HG02763 (cell line): ENCODE data around the gene GALNT10.

Experiments
- ATAC-seq: cut with Tn5 transposase; IDR thresholded peaks from one replicate; pipeline ENCODE4 v1.9.1; 2021; ENCODE audit warnings: mild to moderate bottlenecking, moderate library complexity; ENCODE audit not compliant: unreplicated experiment

Gene GALNT10

GRCh38 chr5:154202379-154203260 lies 12.1 kb downstream of the GALNT10 start:
- peak; percentile 86 for ATAC-seq

DNA sequence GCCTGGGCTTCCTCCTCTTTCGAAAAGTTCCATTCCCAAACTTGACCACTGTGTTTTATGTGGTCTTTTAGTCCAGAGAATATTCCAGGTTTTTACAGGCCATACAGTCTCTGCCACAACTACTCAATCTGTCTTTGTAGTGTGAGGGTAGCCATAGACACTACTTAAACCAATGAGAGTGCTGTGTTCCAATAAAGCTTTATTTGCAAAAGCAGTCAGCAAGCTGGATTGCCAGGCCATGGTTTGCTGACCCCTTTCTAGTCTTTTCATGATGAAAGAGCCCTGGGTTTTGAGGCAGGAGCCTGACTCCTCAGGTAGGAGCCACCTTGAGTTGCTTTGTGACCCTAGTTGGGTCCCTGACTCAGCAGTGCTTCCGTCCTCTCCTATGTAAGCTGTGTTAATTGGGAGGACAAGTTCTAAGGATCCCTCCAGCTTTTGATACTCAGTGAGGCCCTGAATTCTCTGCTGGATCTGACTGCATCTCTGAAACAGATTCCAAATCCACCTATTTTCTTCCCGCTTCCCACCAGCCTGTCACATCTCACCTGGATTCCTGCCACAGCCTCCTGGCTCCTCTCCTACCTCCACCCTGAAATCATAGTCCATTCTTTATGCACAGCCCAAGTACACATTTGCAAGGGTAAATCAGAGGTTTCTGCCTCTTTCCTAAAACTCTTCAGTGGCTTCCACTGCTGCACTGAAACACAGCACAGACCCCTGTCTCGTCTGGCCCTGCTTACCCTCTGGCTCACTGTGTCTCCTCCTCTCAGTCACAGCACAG lies 13.5 kb downstream of the GALNT10 start:
- ATAC-seq, result no peak

GRCh38 chr5:154205441-154206117 lies 15.0 kb downstream of the GALNT10 start:
- ATAC-seq, result no peak

- no peak for ATAC-seq
Measured at GRCh38 chr5:154206311-154206710, 15.8 kb downstream of the GALNT10 start.

DNA sequence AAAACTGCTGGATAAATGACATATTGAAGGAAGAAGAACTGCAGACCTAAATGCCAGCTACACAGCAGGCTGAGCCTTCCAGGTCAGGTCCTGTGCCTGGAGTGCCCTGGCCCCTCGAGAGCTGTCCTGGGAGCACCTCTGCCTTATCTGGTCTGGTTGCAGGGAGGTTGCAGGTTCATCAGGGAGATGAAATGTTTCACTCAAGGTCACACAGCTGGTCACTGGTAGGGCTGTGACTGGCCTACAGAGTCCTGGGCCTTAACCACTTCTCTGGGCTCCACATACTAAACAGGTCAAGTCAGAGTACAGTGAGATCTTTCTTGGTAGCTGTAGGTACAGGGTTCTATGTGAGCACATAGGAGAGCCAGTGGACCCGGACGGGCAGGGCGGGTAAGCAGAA lies 16.7 kb downstream of the GALNT10 start:
- ATAC-seq, result no peak

GRCh38 chr5:154209591-154210081 lies 19.1 kb downstream of the GALNT10 start:
- no peak for ATAC-seq

- no peak for ATAC-seq
Measured at GRCh38 chr5:154210163-154210562, 19.6 kb downstream of the GALNT10 start.

GRCh38 chr5:154211641-154212390 lies 21.3 kb downstream of the GALNT10 start:
- no peak for ATAC-seq

DNA sequence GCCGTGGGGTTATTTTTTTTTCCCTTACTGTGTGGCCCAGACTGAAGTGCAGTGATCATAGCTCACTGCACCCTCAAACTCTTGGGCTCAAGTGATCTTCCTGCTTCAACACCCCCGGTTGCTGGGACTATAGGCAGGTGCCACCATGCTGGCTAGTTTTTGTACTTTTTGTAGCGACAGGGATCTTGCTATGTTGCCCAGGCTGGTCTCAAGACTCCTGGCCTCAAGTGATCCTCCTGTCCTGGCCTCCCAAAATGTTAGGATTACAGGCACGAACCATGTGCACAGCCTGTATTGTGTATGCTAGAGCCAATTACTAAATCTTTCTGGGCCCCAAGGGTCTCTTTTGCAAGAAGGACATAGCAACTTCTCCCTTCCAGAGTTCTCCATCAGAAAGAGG lies 23.1 kb downstream of the GALNT10 start:
- ATAC-seq, result no peak

DNA sequence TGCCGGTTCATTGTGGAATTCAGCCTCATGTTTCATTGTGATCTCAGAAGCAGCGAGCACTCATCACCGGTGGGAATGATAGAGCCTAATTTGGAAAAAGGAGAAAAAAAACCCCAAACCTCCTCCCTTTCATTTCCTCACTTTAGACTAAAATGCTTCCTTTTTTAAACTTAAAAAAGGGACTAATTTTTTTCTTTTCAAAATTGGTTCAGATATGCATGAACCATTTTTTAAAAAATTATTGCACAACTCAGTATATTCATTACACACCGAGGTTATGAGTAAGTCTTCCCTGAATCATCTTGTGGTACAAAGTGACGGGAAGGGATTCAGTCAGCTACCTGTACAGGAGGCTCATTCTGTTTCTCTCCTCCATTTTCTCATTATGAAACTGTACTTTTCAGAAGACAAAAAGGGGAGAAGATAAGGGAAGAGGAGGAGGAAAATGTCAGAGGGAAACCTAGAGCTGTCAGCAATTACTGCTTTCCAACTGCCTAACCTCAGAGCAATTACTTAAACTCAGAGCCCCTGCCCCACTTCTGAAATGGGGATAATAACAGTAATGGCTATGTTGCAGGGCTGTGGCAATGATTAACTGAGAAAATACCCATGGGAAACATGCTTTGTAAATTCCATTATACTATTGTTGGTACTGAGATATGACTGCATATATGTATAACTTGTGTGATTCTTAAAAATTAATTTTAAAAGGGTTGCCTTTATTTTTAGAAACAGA lies 24.0 kb downstream of the GALNT10 start:
- peak; percentile 66 for ATAC-seq

DNA sequence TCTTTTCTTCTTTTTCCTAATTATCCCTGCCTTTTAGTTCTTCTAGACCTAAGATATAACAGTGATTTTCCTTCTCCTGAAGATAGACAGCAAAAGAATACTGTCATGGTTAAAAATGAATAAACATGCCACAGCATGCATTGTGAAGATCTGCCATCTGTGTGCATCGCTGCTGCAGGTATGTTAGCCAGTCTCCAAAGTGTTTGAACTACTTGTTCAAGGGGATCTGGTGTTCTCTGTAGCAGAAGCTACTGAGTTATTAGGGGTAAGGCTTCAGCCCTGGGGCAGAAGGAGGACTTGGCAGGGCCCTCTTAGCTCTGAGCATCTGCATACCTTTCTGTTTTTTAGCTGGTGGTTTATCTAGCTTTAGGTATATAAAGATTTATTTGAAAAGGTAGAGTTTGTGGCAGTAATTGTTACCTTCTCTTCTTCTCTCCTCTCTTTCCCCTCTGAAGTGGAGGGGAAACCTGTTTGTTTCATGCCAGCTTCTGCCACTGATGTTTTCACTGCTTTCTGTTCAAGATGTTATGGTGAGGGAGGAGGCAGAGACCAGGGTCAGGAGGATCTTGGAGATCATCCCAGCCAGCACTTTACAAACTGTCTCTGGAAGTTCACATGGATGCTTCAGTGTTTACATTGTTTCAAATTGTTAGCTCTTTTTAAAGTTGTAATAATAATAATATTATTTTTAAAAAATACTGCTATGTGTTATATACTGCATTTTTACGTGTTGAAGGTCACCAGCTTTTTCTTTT lies 25.2 kb downstream of the GALNT10 start:
- no peak for ATAC-seq

DNA sequence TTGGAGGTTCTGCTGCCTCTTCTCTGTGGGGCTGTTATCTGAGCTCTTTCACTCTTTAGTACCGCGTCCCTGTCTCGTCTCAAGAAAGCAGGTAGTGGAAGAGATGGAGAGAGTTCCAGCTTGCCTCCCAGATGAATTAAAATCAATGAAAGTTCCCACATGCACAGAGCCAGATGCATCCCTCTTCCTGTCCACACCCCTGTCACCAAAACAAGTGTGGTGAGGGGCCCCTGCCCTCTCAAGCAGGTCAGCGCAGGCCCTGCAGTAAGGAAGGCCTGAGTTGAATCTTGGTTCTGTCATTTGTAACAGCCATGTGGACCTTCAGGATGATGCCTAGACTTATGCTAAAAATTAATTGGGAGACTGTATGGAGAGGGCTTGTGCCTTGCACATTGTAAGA lies 26.9 kb downstream of the GALNT10 start:
- no peak for ATAC-seq

DNA sequence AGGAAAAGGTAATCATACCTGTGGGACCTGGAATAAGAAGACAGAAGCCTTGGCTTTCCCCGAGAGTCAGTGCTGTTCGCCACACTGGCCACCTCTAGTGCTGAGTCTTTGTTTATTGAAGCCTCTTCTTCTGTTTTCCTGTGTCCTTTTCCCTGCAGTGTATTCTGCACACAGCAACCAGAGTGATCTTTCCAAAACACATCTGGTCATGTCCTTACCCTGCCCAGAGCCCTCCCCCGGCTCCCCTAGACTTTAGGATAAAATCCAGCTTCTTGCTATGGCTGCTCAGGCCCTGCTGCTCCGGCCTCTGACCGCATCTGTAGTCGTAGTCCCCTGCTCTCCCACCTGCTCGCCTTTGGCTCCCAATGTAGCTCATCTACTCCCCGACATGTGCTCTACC lies 28.3 kb downstream of the GALNT10 start:
- ATAC-seq, result no peak

GRCh38 chr5:154220625-154221024 lies 30.1 kb downstream of the GALNT10 start:
- no peak for ATAC-seq

DNA sequence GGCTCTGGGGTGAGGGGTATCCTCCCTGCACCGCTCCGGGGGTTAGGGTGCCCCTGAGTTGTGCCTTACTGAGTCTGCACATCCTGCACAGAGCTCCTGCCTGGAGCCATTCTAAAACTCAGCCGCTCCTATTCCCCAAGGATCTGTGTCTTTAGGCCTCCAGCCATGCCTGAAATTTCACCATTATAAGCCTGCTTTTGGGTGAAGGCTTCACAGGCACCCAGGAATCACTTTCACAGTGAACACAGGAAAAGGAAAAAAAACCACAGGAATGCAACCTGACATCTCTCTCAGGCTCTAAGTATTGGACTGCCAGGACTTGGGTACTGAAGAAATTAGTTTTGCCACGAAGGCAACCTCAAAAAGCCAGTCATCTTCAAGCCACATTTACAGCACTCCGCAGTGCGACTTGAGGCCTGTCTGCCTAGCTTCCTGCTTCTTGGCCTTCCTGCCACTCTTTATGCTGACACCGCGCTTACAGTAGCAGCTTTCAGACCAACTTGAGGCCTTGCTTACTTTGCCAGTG lies 30.9 kb downstream of the GALNT10 start:
- no peak for ATAC-seq

DNA sequence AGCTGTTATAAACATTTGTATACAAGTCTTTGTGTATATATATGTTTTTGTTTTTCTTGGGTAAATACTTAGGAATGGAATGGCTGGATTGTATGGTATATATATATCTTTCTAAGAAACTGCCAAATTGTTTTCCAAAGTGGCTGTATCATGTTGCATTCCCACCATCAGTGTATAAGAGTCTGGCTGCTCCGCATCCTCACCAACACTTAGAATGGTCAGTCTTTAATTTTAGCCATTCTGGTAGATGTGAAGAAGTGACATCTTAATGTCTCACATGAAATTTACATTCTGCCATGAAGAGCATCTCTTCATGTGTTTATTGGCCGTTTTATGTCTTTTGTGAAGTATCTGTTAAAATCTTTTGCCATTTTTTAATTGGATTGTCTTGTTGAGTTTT lies 31.9 kb downstream of the GALNT10 start:
- ATAC-seq, result no peak

DNA sequence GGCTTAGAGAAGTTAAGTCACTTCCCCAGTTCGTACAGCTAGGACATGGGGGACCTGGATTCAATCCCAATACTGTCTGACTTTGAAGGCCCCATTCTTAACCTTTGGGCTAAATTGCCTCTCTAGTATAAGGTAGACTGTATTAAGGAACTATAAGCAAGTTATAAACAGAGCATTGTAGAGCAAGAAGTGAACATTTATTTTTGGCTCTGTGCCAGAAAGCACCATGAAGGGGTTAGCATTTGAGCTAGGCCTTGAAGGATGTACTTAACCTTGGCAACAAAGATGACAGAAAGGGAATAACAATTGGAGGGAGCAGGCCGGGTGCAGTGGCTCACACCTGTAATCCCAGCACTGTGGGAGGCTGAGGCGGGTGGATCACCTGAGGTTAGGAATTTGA lies 32.8 kb downstream of the GALNT10 start:
- no peak for ATAC-seq

GRCh38 chr5:154227090-154227489 lies 36.6 kb downstream of the GALNT10 start:
- ATAC-seq, result no peak

GRCh38 chr5:154228696-154229095 lies 38.2 kb downstream of the GALNT10 start:
- peak; percentile 84 for ATAC-seq
